Gastroesophageal sphincter (tissue), 3 donors: Measurements from ENCODE around the gene GHITM.

Experiments used
- POLR2A ChIP-seq, 2 donors: fragments of 450-650 bp; IDR thresholded peaks; one replicate each; pipeline ENCODE4 v1.6.1; 2017; ENCODE audit warnings: antibody characterized with exemption in 2 of 2, mild to moderate bottlenecking in 2 of 2, moderate library complexity in 1 of 2
- TF ChIP-seq, protein P1 (sequence below), 4 experiments: fragments of 200-600 bp in 2 of 4; fragments of 450-650 bp in 2 of 4; sonication (generic) in 1 of 4; IDR thresholded peaks; one replicate each; pipeline ENCODE4 v1.5.1; 2017 to 2019; ENCODE audit warnings: antibody characterized with exemption in 4 of 4, mild to moderate bottlenecking in 2 of 4, moderate library complexity in 2 of 4

DNA sequence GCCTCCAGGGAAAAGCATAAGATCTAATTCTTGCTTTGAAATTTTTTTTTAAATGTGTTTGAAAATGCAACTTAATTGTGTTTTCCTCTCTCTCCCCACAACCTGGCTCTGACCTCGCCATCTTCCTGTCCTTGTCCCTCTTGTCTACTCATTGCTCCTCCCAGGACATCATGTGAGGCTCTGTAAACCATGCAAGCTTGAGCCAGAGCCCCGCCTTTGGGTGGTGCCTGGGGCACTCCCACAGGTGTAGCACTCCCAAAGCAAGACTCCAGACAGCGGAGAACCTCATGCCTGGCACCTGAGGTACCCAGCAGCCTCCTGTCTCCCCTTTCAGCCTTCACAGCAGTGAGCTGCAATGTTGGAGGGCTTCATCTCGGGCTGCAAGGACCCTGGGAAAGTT, 45.2 kb downstream of the GHITM start:
- no peak for TF ChIP-seq POLR2A (IDR thresholded peaks at IDR 0.05)
- TF ChIP-seq, protein P1, sequence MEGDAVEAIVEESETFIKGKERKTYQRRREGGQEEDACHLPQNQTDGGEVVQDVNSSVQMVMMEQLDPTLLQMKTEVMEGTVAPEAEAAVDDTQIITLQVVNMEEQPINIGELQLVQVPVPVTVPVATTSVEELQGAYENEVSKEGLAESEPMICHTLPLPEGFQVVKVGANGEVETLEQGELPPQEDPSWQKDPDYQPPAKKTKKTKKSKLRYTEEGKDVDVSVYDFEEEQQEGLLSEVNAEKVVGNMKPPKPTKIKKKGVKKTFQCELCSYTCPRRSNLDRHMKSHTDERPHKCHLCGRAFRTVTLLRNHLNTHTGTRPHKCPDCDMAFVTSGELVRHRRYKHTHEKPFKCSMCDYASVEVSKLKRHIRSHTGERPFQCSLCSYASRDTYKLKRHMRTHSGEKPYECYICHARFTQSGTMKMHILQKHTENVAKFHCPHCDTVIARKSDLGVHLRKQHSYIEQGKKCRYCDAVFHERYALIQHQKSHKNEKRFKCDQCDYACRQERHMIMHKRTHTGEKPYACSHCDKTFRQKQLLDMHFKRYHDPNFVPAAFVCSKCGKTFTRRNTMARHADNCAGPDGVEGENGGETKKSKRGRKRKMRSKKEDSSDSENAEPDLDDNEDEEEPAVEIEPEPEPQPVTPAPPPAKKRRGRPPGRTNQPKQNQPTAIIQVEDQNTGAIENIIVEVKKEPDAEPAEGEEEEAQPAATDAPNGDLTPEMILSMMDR (IDR thresholded peaks at IDR 0.05), result no peak
